ENCODE results near the gene SGCA.

The SGCA gene

DNA sequence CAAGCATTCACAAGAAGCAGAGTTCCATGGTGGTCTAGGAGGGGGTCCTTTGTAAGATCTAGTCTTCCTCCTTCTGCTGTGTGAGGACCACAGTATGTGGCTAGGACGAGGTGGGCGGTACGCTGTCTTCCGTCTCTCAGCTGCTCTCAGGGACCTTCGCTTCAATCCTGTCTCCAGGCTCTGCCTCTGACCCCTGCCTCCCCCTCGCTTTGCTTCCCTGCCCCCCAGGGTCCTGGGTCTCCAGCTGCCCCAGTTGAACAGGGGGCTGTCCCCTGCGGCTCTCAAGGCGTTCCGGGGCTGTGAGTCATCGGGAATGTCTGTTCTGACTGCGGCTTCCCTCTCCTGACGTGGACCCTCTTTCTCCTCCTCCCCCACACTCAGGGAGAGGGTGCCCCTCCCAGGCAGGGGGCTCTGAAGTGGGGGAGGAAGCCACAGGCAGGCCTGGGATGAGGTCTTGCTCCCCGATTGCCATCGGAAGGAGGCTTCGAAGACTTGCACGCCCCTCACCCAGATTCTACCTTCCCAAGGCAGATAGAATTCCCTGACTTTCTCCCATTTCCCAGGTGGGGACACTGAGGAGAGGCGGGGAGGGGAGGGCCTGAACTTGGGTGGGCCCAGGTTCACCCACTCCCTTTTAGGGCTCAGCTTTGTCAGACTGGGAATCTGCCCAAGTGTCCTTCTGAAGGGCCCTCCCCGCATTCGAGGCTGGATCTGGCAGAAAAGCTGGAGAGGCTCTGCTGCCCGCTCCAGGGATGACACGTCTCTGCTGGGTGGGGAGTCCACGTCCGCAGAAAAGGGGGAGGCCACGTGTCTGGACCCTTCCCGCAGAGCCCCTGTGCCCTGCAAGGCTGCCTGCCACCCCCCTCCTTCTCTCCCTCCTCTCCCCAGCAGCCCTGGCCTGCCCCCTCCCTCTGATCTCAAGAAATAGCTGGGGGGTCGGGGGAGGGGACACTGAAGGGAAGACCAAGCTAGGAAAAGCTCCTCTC is 44.7 kb downstream of the SGCA start:
- no peak for DNase-seq

DNA sequence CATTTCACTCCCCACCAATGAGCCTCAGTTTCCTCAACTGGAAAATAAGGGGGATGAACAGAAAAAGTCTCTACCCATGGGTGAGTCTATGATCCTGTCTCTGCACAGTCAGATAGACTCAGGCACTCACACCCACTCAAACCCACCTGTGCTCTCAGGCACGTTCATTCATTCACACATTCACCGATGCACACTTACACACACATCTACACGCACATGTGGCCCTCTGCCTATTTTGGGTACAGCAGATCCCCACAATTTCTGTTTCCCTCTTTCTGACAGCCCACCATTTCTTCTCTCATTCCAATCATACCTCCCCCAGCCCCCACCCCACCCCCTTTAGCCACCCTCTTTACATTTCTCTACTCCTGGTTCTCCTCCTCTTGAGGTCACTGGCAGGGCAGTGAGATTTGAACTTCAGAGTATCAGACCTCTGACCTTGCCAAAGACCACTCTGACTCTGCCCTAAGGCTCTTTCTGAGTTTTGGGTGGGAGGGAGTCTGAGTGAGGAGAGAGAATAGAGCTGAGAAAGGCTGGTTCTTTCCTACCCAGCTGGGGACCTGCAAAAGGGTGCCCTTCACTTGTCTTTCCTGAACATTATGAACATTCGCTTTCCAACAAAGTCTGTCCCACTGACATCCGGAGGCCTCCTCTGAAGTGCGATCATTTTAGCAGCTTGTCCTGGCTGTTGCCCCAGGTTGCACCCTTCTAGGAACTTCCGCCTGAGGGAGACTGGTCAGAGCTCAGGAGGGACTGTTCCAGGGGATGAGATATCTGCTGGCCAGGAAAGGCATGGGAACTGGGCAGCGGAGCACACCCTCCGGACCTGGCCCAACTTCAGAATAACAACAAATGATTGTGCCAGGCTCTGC is 45.7 kb downstream of the SGCA start:
- DNase-seq = no peak

GRCh38 chr17:50212121-50212843 is 46.5 kb downstream of the SGCA start:
- DNase-seq = no peak

GRCh38 chr17:50213026-50214022 is 47.5 kb downstream of the SGCA start:
- peak in 1 of 2 donors; percentile 19 for DNase-seq

GRCh38 chr17:50214976-50215760 is 49.4 kb downstream of the SGCA start:
- DNase-seq = no peak

DNA sequence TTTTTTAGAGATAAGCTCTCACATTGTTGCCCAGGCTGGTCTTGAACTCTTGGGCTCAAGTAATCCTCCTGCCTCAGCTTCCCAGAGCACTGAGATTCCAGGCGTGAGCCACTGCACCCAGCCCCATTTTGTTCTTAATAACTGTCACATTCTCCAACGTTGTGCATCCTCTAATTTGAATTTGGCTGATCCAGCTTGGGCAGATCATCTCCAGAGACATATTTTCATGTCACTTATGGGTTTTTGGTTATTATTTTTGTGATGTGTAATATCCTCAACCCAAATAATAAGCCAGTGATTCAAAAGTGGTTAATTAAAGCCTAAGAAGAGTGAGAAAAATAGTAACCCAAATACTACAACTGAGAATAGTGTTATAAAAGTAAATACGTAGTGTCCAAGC is 51.8 kb downstream of the SGCA start:
- DNase-seq = no peak

DNA sequence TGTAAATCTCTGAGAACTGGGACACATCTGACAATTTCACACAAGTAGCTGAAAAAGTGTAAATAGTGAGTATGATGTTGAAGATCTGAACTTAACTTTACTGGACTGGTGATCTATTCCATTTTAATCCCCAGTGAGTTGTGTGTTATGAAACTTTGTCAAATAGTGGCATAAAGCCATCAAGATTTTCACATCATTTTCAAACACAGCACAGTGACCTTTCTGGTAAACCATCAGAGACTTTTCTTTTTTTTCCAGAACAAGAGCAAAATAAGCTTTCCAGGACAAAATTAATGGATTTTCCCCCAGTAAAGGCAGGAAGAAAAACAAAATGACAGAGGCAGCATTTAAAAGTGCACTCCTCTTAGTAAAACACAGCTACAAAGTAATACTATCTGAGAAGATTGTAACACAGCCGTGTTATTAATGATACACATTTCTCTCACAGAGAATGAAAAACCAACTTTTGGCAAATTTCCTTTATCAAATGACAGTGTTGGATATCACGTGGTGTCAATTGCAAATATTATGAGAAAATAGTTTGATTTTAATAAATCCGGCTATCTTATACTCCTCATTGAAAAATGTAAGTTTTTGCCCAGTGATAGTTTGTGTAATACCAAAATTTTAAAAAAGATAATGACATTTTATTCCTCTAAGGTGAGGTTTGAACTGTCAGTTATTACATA is 52.4 kb downstream of the SGCA start:
- DNase-seq = no peak

DNA sequence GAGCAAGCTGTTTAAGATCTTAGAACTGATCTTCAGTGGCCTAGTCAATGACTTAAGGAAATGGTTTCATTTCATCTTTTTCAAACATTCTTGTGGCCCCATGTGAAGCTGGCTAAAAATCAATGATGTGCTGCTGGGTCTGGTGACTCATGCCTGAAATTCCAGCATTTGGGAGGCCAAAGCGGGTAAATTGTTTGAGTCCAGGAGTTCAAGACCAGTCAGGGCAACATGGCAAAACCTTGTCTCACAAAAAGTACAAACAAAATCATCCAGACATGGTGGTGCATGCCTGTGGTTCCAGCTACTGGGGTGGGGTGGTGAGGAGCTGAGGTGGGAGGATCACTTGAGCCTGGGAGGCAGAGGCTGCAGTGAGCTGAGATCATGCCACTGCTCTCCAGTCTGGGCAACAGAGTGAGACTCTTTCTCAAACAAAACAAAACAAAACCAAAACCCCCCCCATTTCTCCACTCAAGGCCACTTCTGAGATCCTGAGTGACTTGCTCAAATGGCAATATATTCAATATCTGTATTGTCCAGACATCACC is 53.0 kb downstream of the SGCA start:
- no peak for DNase-seq

DNA sequence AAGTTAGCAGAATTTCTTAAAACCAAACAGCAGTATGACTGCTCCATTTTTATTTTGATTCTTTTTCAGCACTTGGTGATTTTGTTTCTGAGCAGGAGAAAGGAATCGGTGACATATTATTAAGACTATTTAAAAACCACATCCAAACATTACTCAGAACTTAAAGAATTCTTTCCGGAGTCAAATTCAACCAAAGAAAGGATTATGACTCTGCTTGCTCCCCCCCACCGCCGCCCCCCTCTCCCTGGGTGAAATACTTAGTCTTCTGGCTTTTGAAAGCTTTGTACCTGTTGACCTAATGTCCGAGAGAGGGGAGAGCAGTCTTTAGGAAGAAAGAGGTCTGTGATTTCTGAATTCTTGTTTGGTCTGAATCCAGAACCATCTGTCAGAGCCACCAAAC is 53.5 kb downstream of the SGCA start:
- DNase-seq = no peak

- no peak for DNase-seq
These were observed 54.2 kb downstream of the SGCA start for GRCh38 chr17:50219939-50220465.

GRCh38 chr17:50220811-50221210 is 55.0 kb downstream of the SGCA start:
- DNase-seq = no peak

DNA sequence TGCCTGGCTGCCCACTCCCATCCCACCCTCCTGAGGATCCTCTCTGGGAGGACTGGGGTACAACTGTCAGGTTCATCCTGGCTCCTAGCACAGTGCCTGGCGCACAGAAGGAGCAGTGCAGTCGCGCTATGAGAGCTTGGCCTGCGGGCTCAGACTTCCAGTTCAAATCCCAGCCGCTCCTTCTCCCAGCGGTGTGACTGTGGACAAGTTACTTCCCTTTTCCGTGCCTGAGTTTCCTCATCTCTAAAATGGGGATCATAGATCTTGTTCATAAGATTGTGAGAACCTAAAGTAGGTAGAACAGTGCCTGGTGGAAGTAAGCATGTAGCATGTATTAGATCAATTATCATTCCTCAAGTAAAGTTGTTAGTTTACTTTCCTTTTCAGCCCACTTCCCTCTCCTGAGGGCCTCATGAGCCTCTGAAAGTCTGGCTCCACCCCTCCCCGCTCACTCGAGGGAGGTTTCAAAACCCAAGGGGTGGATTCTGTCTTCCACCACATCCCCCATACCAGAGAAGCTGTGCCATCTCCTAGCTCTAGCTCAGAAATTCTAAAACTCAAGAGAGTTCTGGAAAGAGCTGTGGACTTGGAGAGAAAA is 55.6 kb downstream of the SGCA start:
- DNase-seq = no peak

DNA sequence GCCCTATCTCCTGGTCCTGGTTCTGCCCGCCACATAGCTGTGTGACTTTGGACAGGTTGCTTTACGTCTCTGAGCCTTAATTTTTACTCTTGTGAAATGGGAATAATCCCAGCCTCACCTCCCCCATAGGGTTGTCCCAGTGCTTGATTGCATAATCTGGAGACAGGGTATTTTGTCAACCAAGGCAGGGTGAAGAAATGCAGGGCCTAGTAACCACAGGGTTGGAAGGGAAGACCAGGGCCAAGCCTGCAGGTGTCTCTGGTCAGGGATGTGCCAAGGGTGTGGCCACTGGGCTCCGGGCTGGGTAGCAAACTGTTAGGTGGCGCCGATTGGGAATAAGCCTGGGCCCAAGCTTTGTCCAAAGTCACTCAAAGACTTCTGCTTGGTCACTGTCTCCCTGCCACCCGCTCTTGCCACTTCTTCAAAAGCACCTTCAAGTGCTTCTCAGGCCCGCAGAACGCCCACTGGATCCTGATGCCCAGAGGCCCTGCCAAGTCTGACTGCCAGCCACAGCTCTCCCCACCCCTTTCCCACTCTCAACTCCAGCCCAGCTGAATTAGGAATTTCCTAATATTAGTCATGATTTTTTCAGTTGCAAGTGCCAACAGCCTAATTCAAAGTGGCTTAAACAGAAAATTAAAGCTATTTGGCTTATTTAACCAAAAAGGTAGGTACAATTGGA is 56.2 kb downstream of the SGCA start:
- DNase-seq = no peak

GRCh38 chr17:50222922-50223321 is 57.1 kb downstream of the SGCA start:
- no peak for DNase-seq
